Renal cortical epithelial cell (primary cell): ENCODE measurements around the gene KIF6. TPM values are rescaled to one million over a fixed set of nuclear protein-coding genes. Genes with fewer than 3 reads are reported as not detected.

Experiments used
- DNase-seq: peaks from one replicate; pipeline ENCODE4 v3.0.0-alpha.2; 2011; ENCODE audit warnings: low read depth
- total RNA-seq: library from RNA; depleted of rRNA; stranded (reverse); fragments of >200 nt; gene quantifications from 2 replicates; pipeline ENCODE4 v1.2.3, GENCODE V29; 2014

Gene KIF6
- total RNA-seq, 1 donor from 2014 or later = 1.3 TPM

- no peak for DNase-seq
These were observed 59.3 kb downstream of the KIF6 start for GRCh38 chr6:39665861-39666260.

- DNase-seq = no peak
These were observed 61.0 kb downstream of the KIF6 start for GRCh38 chr6:39664173-39664572.

DNA sequence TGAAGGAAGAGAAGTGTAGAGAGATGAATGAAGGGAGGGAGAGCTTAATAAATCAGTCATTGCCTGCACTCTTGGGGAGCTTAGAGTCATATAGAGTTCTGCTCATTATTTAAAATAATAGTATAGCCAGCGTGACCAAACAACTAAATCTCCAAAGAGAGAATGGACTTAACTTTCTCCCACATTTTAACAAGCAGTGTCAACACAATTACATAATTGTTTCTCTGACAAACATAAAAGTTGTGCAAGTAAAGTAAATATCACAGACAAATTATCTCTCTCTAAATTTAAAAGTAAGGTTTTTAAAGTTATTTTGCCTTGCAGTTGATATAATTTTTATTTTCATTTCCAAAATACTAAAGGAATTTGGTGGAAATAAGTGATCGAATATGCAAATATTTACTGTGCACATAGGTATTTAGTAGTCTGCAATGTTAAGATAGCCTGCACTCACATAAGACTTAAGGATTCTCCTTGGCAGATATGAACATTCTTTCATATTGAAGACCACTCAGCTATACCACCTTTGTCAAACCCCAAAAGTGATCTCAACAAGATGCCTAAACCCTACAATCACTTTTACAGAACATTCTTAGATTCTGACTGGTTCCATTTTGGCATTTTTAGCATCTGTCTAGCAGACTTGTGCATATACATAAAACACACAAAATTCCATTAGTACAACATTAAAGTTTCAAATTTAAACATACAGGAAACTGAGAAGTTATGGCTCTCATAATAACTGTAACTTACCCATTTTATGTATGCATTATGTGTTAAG lies 67.7 kb downstream of the KIF6 start:
- DNase-seq = no peak

DNA sequence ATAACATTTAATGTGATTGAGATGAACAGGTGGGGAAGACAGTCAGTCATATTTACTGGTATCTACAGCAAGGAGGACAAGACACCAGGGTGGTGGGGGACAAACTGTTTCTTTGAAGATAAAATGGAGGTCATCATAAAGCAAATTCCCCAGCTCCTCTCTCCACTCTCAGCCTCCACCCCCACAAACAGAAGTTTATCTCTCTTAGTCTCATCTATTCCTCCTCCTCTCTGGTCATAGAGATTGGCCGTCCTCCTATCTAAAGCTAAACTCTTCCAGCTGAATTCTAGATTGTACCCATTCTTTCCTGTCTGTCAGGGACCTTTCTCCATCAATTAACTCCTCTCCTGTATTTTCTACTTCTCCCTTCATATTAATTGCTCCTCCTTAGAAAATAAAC lies 71.1 kb downstream of the KIF6 start:
- DNase-seq = no peak

- no peak for DNase-seq
These were observed 71.6 kb downstream of the KIF6 start for GRCh38 chr6:39653612-39654011.

DNA sequence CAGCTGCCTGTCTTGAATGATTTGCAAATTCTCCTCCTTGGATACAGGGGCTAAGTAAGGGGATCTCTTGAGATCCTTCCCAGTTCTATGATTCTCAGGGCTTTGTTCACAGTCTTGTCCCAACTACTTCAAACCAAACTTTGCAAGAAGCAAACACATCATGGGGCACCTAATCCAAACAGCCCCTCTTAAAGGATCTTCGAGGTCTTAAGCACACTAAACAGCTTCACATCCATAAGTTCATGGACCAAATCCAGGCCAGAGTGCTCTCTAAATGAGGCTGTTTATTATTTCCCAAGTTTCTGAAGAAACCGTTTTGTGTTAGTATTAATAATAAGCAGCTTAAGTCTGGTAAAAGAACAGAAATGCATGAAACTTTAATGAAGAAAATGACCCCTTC lies 75.2 kb downstream of the KIF6 start:
- no peak for DNase-seq

DNA sequence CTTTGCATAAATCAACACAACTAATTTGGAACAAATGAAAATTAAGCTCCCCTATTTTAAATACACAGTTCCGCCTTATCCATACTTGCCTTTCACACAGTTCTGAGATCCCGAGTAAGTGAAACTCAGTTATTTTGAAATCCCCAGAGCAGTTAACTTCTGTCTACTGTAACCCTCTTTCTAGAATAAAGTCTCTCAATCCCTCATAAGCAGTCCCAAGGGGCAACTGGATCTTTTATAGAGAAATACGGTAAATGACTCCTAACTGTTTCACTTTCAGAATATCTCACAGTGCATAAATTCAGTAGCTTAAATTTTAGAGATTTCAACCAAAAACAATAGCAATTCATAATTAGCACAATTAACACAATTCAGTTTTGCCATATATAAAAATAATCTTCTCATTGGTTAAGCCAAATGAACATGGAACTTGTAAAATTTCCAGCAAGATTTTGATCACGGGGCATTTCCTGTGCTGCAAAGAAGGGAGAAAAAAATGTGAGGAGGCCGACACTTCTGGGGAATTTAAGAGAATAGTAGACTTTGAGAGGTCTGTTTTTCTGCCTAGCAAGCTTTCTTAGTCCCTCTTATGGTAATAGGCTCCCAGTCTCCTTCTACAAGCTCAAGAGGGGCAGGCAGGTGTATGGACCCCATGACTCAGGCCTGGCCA lies 78.3 kb downstream of the KIF6 start:
- no peak for DNase-seq

DNA sequence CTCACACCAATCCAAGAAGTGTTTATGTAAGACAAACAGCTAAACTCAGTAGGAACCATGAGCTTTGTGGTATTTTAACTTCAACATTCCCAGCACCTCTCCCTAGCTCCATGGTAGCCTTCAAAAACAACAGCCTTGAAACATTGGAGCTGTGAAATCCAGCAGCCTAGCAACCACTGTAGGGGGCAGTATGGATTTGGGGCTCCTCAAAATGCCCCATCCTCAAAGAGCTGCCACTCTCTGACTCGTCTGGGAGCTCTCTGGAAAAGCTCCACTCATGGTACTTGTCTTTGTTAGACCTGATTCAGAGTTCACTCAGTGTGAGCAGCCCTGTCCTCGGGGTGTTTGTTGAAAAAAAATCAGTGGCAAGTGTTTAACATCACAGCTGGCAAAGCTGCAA lies 82.9 kb downstream of the KIF6 start:
- no peak for DNase-seq

GRCh38 chr6:39638126-39638822 lies 86.9 kb downstream of the KIF6 start:
- no peak for DNase-seq

GRCh38 chr6:39634646-39635341 lies 90.4 kb downstream of the KIF6 start:
- DNase-seq = no peak

DNA sequence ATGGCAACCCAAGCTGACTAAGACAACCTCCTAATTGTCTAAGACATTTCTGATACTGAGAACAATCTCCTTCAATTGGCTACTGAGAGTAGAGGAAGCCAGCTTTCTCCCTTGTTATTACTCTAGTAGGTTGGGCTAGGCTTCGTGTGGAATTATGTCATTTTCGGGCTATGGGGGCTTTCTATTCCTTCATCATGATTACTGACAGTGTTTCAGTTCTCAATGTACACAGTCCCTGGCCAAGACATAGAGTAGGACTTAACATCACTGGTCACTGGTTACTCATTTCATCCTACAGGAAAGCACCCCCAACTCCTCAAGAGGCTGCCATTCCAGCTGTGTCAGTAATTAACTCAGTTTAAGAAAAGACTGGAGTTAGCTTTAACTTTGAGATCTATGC lies 100.0 kb downstream of the KIF6 start:
- DNase-seq = no peak

DNA sequence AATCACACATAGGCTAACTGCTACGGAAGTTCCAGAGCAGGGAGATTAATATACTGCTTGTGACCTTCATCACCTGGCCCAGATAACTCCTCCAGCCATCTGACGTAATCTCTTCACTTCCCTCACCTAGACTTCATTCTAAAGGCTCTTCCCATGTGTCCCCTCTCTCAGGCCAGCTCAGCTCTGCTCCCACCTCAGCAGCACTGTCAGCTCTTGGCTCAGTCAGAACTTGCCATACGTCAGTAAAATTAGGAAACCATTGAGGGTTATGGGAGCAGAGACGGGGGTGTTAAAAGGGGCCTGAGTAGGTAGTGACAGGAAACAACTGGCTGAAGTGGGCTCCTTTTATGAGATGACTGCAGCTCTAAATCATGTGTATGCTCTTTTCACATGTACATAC lies 101.5 kb downstream of the KIF6 start:
- no peak for DNase-seq

DNA sequence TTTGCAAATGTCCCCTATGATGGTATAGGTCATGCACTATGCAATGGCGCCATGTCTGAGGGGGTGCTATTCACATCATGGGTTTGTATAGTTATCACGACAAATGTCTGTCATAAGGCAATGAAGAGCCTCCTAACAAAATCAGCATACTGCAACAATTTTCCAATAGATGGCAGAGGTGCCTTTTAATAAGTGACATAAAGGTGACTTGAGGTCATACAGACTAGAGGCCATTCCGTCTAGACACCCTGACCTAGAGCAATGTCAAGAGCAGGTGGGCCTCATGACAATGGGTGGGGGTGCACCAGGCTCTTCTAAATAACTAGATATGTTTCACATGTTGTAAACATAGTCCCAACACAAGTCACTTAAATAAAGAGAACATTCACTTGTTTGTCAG lies 107.7 kb downstream of the KIF6 start:
- DNase-seq = no peak

DNA sequence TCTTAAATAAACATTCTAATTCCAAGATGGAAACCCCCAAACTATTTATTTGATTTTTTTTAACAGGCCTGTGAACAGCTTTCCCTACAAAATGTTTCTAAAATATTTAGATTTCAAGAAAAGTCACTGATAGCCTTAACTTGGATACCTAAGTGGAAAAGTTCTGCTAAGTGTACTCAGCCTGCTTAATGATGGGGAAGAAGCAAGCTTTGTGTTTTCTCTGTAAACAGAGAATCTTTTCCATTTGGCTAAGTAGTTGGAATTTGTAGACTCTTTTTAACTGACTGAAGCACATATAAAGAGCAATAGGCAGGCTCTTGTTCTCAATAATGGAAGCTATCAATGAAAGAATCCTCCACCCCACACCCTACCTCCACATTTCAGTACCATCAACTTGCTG lies 108.2 kb downstream of the KIF6 start:
- DNase-seq = peak; percentile 9

- DNase-seq = peak; percentile 2
These were observed 109.6 kb downstream of the KIF6 start for GRCh38 chr6:39615622-39616021.

DNA sequence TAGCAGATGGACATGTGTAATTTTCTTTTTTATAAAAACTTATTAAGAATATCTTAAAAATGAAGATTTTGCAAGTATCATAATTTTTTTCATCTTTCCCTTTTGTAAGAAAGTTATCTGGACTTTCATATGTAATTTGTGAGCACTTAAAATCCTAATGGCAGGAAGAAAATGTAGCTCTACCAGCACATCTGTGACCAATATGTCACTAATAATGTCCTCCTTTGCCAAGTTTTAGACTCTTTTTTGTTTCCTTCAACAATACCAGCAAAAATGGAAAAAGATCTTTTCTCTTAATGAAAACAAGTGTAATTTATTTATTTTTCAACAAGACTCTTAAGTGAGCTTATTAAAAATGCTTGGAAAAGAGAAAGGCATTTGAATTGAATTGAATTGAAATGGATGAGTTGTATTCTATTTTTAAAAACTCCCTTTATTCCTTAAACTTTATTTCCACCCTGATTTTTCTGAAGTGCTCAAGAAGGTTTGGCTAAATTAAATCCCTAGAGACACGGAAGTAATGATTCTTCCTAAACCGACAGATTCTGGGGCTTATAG lies 110.7 kb downstream of the KIF6 start:
- no peak for DNase-seq

DNA sequence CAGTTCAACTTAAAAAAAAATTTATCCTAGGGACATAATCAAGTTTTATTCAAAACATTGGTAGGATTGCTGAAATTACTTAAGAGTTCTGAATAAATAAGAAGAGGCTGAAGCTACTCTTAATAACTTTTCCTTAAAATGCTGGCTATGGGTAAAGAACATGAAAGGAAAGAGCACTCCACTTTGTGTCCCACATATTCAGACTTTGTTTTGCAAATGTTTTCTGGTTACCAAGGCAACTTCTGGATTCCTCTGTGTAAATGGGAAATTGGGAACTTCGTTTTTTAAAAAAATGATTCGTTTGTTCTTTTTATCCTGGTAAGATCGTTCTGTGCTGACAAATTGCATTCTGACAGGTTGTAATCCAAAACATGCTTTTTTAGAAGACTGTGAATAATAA lies 115.0 kb downstream of the KIF6 start:
- DNase-seq = peak; percentile 66

GRCh38 chr6:39608652-39609345 lies 116.4 kb downstream of the KIF6 start:
- DNase-seq = peak; percentile 68

DNA sequence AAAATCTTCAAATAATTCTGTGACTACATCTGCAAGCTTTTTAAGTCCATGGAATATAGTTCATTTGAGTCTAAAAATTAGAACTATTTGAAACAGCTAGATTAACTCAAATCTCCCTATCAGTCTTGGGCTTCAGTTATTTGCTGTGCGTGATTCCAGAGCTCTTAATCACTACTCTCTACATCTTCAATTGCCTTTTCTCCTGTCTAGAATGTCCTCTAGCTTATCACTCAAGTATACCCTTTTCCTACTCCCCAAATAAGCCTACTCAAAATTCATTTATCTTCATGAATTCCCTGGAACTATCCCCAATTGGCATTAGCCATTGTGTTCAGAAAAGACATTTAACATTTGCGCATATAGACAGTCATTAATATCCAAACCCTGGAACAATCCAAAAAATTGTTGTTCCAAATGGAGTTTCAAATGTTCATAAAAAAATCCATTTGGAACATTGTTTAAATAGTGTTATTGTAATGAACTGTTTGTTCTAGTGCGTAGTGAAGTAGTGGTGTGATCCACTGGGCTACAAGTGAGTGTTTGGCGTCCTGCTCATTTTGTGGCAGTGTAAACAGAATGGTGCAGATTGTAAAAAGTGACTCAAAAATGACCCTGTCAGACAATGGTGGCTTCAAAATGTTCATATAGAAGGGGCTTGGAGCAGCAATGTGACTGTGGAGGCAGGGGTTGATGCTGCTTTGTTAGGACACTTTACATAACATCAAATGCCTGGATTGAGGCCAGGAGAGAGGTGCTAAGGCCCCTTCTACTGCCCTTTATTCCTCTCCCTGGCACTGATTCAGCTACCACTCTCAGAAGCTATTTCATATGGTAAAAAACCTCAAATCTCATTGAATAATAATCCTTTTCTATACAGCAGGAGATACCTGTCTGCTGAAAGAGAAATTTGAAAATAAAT lies 122.3 kb downstream of the KIF6 start:
- no peak for DNase-seq

DNA sequence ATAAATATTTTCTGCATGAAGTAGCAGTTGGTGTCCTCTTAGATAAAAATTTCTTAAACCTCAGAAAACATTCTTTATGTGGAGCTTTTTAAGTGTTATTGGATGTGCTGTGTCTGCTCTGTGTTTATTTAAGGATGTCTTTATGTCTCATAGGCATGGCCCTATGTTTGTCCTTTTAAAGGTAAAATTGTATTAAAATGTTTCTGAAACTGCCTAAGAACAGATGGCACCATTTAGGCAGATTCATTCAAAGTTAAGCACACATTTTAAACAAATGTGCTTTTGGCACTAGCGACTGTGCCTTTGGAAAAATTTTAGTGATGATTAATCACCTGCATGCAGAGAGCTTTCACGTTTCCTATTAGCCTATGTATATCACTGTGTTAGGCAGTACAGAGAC lies 125.2 kb downstream of the KIF6 start:
- no peak for DNase-seq
